Mononuclear cell (primary cell): ENCODE data around the gene ARID3A. TPM values are rescaled to one million over a fixed set of nuclear protein-coding genes. Genes with fewer than 3 reads are reported as not detected.

ENCODE experiments used
- H3K27me3 ChIP-seq: 2 replicates; pipeline ENCODE4 v1.6.0; 2011; ENCODE audit warnings: low read length, control low read depth; ENCODE audit not compliant: insufficient read depth
- H3K4me1 ChIP-seq: 2 replicates; pipeline ENCODE4 v1.5.1; 2011; ENCODE audit warnings: mild to moderate bottlenecking, low read length, control low read depth; ENCODE audit not compliant: insufficient read depth
- H3K4me3 ChIP-seq: 2 replicates; pipeline ENCODE4 v1.5.1; 2011; ENCODE audit warnings: mild to moderate bottlenecking, low read length, moderate library complexity
- H3K9me3 ChIP-seq: 2 replicates; pipeline ENCODE4 v1.5.1; 2011; ENCODE audit warnings: low read depth, mild to moderate bottlenecking, control low read depth, low read length
- total RNA-seq: library from RNA; depleted of rRNA; stranded (reverse); fragments of >200 nt; gene quantifications from one replicate; pipeline ENCODE4 v1.2.3, GENCODE V29; 2012

The ARID3A gene
- total RNA-seq, 1 donor: 8.0 TPM

DNA sequence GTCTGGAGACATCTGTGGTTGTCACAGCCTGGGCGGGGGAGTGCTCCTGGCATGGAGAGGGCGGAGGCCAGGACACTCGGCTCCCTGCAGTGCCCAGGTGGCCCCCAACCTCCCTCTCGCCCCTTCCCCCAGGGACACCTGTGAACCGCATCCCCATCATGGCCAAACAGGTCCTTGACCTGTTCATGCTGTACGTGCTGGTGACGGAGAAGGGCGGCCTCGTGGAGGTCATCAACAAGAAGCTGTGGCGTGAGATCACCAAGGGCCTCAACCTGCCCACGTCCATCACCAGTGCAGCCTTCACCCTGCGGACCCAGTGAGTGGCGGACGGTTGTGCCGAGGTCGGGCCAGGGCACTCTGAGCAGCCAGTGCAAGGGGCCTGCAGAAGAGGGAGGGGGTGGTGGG, 38.3 kb downstream of the ARID3A start:
- Histone ChIP-seq H3K9me3 (no peaks in the 10 kb centered on the region), H3K4me3 (no peak overlapping the region), H3K27me3 (no peaks in the 10 kb centered on the region), H3K4me1 (no peaks in the 10 kb centered on the region)

DNA sequence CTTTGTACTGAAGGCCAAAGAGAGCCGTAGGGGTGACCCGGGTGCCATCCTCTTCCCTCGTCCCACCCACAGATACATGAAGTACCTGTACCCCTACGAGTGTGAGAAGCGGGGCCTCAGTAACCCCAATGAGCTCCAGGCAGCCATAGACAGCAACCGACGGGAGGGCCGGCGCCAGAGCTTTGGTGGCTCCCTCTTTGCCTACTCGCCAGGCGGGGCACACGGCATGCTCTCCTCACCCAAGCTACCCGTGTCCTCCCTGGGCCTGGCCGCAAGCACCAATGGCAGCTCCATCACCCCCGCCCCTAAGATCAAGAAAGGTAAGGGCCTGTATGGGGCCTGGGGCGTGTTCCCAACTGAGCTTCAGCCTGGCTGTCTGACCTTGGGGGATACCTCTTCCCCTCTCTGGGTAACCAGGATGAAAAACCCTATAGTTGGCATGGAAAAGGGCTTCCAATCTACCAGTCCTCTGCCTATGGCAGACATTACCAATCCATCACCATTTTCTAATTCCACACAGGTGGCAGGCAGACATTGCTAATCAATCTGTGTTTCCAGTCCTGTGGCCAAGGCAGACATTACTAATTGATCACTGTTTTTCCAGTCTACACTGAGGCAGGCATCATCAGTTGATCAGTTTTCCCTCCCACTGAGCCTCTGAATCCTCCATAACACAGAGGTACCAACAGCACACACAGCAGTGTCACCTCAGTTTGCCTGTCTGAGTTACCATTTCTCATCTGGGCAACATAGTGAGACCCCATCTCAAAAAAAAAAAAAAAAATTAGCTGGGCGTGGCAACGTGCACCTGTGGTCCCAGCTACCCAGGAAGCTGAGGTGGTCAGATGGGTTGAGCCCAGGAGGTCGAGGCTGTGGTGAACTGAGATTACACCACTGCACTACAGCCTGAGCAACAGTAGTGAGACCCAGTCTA, 39.2 kb downstream of the ARID3A start:
- Histone ChIP-seq H3K27me3 (no peaks in the 10 kb centered on the region), H3K4me3 (no peak overlapping the region), H3K4me1 (no peaks in the 10 kb centered on the region), H3K9me3 (no peaks in the 10 kb centered on the region)

DNA sequence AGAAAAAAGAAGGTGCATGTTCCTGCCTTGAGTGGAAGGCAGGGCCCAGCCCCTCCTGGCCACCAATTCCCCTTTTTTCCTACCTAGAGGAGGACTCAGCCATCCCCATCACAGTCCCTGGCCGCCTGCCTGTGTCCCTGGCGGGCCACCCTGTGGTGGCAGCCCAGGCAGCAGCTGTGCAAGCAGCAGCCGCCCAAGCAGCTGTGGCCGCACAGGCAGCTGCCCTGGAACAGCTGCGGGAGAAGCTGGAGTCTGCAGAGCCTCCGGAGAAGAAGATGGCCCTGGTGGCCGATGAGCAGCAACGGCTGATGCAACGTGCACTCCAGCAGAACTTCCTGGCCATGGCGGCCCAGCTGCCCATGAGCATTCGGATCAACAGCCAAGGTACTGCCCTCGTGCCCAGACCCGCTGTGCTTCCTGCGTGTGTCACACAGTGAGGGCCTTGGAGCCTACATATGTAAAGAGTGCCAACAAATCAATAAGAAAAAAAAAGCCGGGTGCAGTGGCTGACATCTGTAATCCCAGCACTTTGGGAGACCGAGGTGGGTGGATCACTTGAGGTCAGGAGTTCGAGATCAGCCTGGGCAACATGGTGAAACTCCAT, 40.8 kb downstream of the ARID3A start:
- Histone ChIP-seq H3K4me3 (no peak overlapping the region), H3K9me3 (no peaks in the 10 kb centered on the region), H3K4me1 (no peaks in the 10 kb centered on the region), H3K27me3 (no peaks in the 10 kb centered on the region)

DNA sequence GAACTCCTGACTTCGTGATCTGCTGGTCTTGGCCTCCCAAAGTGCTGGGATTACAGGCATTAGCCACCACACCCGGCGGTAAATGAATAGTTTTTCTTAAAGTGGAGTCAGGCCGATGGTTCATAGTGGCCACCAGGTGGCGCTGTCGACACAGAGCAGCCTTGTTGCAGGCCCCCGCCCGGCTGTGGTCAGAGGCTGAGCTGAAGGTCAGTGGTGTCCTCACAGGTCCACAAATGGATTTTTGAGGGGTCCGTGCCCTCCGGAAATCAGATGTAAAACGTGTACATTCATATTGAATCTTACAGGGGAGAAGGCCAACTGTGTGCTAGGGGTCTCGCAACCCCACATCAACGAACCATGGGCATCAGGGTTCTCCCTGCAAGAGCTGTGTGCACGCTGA, 44.9 kb downstream of the ARID3A start:
- Histone ChIP-seq H3K4me3 (no peak overlapping the region), H3K9me3 (no peaks in the 10 kb centered on the region), H3K4me1 (no peaks in the 10 kb centered on the region), H3K27me3 (no peaks in the 10 kb centered on the region)

DNA sequence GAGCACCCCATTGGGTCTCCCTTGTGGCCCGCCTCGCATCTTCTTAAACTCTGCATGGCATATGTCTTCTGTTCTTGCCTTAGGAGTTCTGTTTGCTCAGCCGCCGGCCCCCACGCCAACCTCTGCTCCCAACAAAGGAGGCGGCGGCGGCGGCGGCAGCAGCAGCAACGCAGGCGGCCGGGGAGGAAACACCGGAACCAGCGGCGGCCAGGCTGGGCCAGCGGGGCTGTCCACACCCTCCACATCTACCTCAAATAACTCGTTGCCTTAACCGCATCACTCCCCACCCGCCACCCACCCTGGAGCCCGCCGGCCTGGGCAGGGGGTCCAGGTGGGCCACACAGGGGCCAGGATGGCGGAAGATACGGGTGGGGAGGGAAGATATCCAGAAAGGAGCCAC, 46.0 kb downstream of the ARID3A start:
- H3K27me3 ChIP-seq: no peaks in the 10 kb centered on the region
- no peaks in the 10 kb centered on the region for H3K9me3 ChIP-seq
- H3K4me3 ChIP-seq: no peak overlapping the region
- H3K4me1 ChIP-seq: no peaks in the 10 kb centered on the region

DNA sequence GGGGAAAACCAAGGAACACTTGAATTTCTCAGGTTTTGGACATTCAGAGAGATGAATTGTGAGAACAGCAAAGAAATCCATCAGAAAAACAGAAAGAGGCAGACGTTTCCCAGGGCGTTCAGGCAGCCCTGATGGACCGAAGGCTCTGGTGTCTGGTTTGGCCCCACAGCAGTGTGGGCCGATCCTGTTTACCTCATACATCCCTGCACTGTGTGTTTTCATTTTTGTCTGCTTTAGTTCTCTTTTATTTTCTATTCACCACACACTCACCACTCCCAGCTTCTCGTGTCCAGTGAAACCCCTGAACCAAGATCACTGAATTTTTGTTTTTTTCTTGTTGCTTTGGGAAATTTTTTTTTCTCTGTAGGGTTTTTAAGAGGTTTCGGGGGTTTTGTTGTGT, 46.4 kb downstream of the ARID3A start:
- Histone ChIP-seq H3K4me1 (no peaks in the 10 kb centered on the region), H3K9me3 (no peaks in the 10 kb centered on the region), H3K4me3 (no peak overlapping the region), H3K27me3 (no peaks in the 10 kb centered on the region)

DNA sequence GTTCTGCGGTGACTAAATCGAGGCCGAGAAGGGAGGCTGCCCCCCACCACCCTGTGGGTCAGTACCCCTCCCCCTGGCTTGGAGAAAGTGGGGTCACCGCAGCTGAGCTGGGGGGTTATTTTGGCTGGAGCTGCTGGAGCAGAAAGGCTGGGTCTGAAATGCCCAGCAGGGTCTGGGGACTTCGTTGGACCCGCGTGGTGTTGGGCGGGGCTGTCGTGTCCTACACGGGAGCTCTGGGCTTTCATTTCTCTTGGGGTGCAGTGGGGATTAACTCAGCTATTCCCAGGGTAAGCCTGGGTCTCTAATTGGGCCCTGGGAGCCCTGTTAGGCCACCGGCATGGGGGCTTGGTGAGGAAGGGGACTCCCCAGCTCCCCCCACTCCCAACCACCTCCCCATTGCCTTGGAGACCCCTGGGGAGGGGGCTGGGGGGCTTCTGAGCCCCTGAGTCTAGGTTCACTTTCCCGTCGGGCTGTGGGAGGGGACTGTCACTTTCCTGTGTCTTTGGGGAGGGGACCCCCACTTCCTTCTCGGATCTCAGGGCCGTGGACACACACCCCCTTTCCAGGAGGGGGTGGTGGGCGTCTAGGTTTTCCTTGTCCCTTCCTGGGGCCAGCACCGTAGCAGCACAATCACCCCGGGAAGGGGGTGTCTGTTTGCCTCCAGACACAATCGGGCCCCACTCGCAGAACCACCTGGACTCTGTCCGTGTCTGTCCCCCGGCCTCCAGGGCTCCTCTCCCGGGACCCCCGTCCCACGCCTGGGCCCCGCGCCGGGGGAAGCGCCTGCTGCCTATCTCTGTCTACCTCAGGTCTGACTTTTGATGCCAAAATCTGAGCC, 48.1 kb downstream of the ARID3A start:
- Histone ChIP-seq H3K4me1 (no peaks in the 10 kb centered on the region), H3K4me3 (no peak overlapping the region), H3K27me3 (no peaks in the 10 kb centered on the region), H3K9me3 (no peaks in the 10 kb centered on the region)

DNA sequence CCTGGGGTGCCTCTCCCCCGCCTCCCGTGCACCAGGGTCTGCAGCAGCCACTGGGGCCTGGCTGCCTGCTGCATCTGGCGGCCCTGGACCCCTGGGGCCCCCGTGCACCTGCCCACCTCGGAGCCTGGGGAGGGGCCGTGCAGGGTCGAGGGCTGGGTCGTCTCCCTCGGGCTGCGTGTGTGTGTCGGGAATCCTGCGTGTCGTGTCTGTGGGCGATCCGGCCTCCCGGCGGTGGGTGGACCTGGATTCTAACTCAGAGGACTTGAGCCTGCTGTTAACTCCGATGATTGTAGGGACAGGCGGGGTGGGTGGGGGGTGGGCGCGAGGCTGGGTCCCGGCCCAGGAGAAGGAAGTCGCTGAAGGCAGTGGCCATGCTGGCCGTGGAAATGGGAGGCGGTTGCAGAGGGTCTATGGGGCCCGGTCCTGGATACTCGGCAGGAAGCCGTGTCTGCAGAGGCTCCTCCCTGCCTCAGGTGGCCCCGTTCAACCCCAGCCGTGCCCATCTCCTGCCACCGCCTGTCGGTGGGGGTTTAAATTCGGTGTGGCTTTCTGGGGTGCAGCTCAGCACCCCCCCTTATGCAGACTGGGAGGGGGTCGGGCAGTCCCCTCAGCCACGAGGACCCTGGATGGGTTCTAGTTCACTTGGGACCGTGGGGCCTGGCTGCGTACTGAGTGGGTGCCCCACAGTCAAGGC, 48.9 kb downstream of the ARID3A start:
- Histone ChIP-seq H3K9me3 (no peaks in the 10 kb centered on the region), H3K4me1 (no peaks in the 10 kb centered on the region), H3K27me3 (no peaks in the 10 kb centered on the region), H3K4me3 (no peak overlapping the region)

DNA sequence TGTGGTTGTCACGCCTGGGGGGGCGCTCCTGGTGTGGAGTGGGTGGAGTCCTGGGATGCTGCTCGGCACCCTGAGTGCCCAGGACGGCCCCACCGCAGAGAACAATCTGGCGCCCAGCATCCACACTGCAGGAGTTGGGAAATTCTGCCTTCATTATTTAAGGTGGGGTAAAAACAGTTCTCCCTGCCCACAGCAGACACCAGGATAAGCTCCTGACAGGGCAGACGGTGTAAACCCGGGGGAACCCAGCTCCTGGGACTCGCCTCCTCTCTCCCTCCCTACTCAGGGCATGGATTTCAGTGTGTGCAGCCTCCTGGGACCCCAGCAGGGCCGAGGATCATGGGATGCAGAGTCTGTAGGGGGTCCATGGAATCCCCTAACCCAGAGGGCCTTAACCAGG, 50.6 kb downstream of the ARID3A start:
- no peaks in the 10 kb centered on the region for H3K4me1 ChIP-seq
- H3K27me3 ChIP-seq: no peaks in the 10 kb centered on the region

DNA sequence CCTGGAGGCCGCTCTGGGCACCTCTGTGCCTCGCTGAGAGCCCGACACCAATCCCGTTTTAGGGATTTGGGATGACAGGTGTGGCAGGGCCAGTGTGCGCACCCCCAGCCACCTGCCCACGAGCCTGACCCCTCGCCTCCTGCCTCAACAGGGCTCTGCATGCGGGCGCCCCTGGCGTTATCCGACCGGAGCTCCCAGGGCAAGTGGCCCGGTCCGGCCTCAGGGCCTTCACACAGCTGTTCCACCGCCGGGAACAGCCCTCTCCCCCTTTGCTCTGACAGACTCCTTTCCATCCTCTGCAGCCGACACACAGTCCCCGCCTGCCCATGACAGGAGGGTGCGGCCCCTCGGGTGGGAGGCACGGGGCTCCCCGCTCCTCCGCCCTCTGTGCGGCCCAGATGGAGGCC, 51.2 kb downstream of the ARID3A start:
- no peaks in the 10 kb centered on the region for H3K9me3 ChIP-seq
- no peak overlapping the region for H3K4me3 ChIP-seq
- H3K4me1 ChIP-seq: no peaks in the 10 kb centered on the region
- no peaks in the 10 kb centered on the region for H3K27me3 ChIP-seq

More for the DNA sequence above, 50.6 kb downstream of the ARID3A start:
- Histone ChIP-seq H3K4me3 (no peak overlapping the region), H3K9me3 (no peaks in the 10 kb centered on the region)

DNA sequence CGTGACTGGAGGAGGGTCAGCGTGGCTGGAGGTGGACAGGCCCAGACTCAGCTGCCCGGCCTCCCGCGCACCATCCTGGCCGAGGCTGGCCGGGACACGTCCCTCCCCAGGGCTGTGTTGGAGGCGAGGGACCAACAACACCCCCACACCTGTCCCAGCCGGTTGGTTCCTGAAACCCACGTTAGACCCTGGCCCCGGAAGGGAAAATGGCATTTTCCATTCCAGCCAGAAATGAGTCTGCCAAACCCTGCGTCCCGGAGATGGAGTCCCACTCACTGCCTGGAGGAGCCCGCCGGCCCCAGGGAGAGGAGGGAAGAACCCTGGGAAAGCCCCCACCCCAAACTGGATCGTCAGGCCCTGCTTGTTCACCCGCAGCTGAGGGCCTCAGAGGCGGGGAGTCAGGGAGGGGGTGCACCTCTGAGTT, 53.5 kb downstream of the ARID3A start:
- no peaks in the 10 kb centered on the region for H3K9me3 ChIP-seq

DNA sequence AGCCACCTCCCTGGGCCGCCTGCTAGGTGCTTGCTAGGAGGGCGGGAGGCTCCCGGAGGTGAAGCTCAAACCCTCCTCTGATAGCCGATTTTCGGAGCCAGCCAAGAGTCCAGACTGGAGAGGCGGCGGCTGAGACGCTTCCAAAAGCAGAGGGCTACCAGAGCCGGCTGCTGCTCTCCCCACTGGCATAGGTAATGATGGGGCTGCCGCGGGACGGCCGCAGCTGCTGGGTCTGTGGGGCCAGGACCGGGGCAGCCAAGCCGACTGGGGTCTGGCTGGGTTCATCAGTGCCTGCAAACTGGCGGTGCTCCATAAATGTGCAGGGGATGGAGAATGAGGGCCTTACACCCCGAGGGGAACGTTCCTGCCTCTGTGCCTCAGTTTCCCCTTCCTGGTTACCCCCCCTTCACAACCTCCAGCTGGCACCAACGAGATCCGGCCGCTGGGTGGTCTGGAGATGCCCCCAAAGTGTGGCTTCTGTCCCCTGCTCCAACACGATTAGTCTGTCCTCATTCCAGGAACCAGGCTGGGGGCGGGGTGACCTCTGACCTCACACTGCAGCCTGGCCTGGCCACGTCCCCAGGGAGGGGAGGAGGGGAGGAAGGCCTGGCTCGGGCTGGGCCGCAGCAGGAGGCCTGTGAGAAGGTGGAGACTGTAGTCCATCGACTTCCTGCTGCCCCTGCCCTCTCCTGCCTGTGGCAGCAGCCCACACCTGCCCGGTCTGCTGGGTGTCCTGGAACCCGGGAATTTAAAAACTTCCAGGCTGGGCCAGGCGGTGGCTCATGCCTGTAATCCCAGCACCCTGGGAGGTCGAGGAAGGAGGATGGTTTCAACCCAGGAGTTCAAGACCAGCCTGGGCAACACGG, 54.5 kb downstream of the ARID3A start:
- Histone ChIP-seq H3K4me1 (peaks cover 28% of the 10 kb centered on the region), H3K4me3 (no peak overlapping the region), H3K9me3 (no peaks in the 10 kb centered on the region), H3K27me3 (no peaks in the 10 kb centered on the region)

More for the DNA sequence above, 53.5 kb downstream of the ARID3A start:
- H3K27me3 ChIP-seq: no peaks in the 10 kb centered on the region
- peaks cover 19% of the 10 kb centered on the region for H3K4me1 ChIP-seq
- no peak overlapping the region for H3K4me3 ChIP-seq

DNA sequence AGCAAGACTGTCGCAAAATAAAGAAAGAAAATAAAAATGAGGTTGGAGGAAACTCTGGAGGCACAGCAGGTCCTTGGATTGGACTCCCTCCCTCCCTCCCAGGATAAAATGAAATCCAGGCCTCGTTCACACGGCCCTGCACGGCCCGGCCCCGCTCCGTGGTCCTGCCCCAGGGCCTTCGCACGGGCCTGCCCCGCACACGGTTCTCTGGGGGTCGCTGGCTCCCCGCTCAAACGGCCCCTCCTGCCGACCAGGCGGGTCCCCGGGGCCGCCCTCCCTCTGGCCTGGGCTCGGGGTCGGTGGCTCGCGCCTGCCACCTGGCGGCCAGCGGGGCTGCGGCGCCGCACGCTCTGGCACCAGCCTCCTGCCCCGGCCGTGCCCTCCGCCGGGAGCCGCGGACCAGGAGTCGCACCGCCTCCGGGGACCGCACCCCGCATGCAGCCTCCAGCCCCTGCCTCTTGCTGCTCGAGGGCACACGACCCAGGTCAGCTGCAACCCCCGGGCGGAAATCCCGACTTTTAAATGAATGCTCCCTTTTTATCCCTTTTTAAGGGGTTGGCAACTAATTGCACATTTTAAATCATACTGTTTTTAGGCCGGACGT, 56.8 kb downstream of the ARID3A start:
- Histone ChIP-seq H3K9me3 (no peaks in the 10 kb centered on the region), H3K4me3 (no peak overlapping the region), H3K4me1 (peaks cover 29% of the 10 kb centered on the region)

More for the DNA sequence above, 56.8 kb downstream of the ARID3A start:
- no peaks in the 10 kb centered on the region for H3K27me3 ChIP-seq
